ENCODE measurements around the gene H2BW2. TPM values are rescaled to one million over a fixed set of nuclear protein-coding genes. Genes with fewer than 3 reads are reported as not detected.

Gene H2BW2
- total RNA-seq, 1 donor from 2014 or later: 0.26 TPM

Other genes with a start within 250 kb of the H2BW2 start
- 6.5 TPM for gene RAB9B, start 207.7 kb upstream of the H2BW2 start, total RNA-seq
- gene TMSB15B, start 77.3 kb upstream of the H2BW2 start, total RNA-seq: 6.1 TPM
- not detected for gene H2BW1, start 26.2 kb upstream of the H2BW2 start, total RNA-seq
- gene TMSB15C, start 36.3 kb downstream of the H2BW2 start, total RNA-seq: 1.4 TPM
- gene ZCCHC18, start 72.6 kb downstream of the H2BW2 start, total RNA-seq: 0.49 TPM
- gene SLC25A53, start 117.1 kb downstream of the H2BW2 start, total RNA-seq: 14.9 TPM
- gene FAM199X, start 126.5 kb downstream of the H2BW2 start, total RNA-seq: 23.5 TPM
- gene ESX1, start 215.0 kb downstream of the H2BW2 start, total RNA-seq: not detected

All from ureter (tissue), 1 donor.